IMR-90 (cell line): ENCODE data around the gene KAT2A. TPM values are rescaled to one million over a fixed set of nuclear protein-coding genes. Genes with fewer than 3 reads are reported as not detected.

ENCODE experiments used
- ATAC-seq: fragments of 200-7000 bp; cut with Tn5 transposase; 2 replicates; pipeline ENCODE4 v1.9.1; 2020; ENCODE audit warnings: low read depth, mild to moderate bottlenecking, moderate library complexity
- BruUV-seq: library from RNA; stranded (reverse); fragments of 400-500 nt; replicated peaks from 2 replicates; lab custom pipeline; 2021; lab: Mats Ljungman, UMichigan
- CTCF ChIA-PET: fragments of 300-600 bp; formaldehyde crosslinking; extraction: SDS; loops from one replicate; lab custom pipeline; 2021; ENCODE audit warnings: antibody characterized with exemption; lab: Yijun Ruan, JAX
- POLR2A ChIA-PET: fragments of 300-600 bp; sonication (Branson Sonifier 250); formaldehyde crosslinking; loops from one replicate; lab custom pipeline; 2022; ENCODE audit warnings: antibody characterized with exemption; ENCODE audit not compliant: unreplicated experiment; lab: Charles Lee
- DNase-seq: peaks from one replicate; pipeline ENCODE4 v3.0.0; 2013
- H2AFZ ChIP-seq: replicated peaks from 2 replicates; pipeline ENCODE3; 2013; ENCODE audit warnings: low read length, mild to moderate bottlenecking; ENCODE audit not compliant: poor library complexity
- H2AK5ac ChIP-seq: 2 replicates; pipeline ENCODE4 v1.6.1; 2013; ENCODE audit warnings: low read depth, low read length, inconsistent platforms
- H2AK9ac ChIP-seq: replicated peaks from 2 replicates; pipeline ENCODE3; 2013; ENCODE audit warnings: mild to moderate bottlenecking, low read depth, low read length, moderate library complexity; ENCODE audit not compliant: poor library complexity
- H2BK120ac ChIP-seq: 2 replicates; pipeline ENCODE4 v1.6.1; 2013; ENCODE audit warnings: low read depth, low read length, inconsistent platforms
- H2BK15ac ChIP-seq: 3 replicates; pipeline ENCODE4 v1.6.1; 2013; ENCODE audit warnings: low read depth, low read length, inconsistent platforms
- H2BK20ac ChIP-seq: 2 replicates; pipeline ENCODE4 v1.6.1; 2013; ENCODE audit warnings: low read depth, mild to moderate bottlenecking, inconsistent platforms, low read length, moderate library complexity
- H2BK5ac ChIP-seq: 2 replicates; pipeline ENCODE4 v1.6.1; 2013; ENCODE audit warnings: mild to moderate bottlenecking, low read depth, low read length, inconsistent platforms; ENCODE audit not compliant: poor library complexity, severe bottlenecking
- H3K14ac ChIP-seq: replicated peaks from 2 replicates; pipeline ENCODE4 v1.6.1; 2013; ENCODE audit warnings: low read depth, low read length, inconsistent platforms
- H3K18ac ChIP-seq: 2 replicates; pipeline ENCODE4 v1.6.1; 2013; ENCODE audit warnings: low read depth, low read length, control low read depth
- H3K23ac ChIP-seq: 2 replicates; pipeline ENCODE4 v1.6.1; 2013; ENCODE audit warnings: low read depth, low read length, inconsistent platforms
- H3K27ac ChIP-seq: 2 replicates; pipeline ENCODE4 v1.5.1; 2013; ENCODE audit warnings: mild to moderate bottlenecking, control low read depth, low read length; ENCODE audit not compliant: insufficient read depth
- H3K27me3 ChIP-seq: 2 replicates; pipeline ENCODE4 v1.6.1; 2013; ENCODE audit warnings: low read length; ENCODE audit not compliant: control insufficient read depth, insufficient read depth
- H3K36me3 ChIP-seq: 2 replicates; pipeline ENCODE4 v1.6.1; 2013; ENCODE audit warnings: low read length, mixed read lengths; ENCODE audit not compliant: control insufficient read depth, insufficient read depth
- H3K4ac ChIP-seq: 2 replicates; pipeline ENCODE4 v1.6.1; 2013; ENCODE audit warnings: low read depth, low read length, inconsistent platforms
- H3K4me1 ChIP-seq: 2 replicates; pipeline ENCODE4 v1.6.1; 2013; ENCODE audit warnings: low read length, mixed read lengths; ENCODE audit not compliant: control insufficient read depth, insufficient read depth
- H3K4me2 ChIP-seq: 2 replicates; pipeline ENCODE4 v1.6.1; 2013; ENCODE audit warnings: low read depth, mild to moderate bottlenecking, control low read depth, low read length, moderate library complexity
- H3K4me3 ChIP-seq: 2 replicates; pipeline ENCODE4 v1.5.1; 2013; ENCODE audit warnings: low read depth, mild to moderate bottlenecking, control low read depth, low read length, moderate library complexity; ENCODE audit not compliant: insufficient read depth
- H3K56ac ChIP-seq: 2 replicates; pipeline ENCODE4 v1.6.1; 2013; ENCODE audit warnings: low read length, inconsistent platforms; ENCODE audit not compliant: insufficient read depth; ENCODE audit errors: extremely low read depth
- H3K79me1 ChIP-seq, 2 experiments: 2 replicates each; pipeline ENCODE4 v1.6.1; 2013; ENCODE audit warnings: low read length in 2 of 2, inconsistent platforms in 1 of 2, low read depth in 1 of 2
- H3K9ac ChIP-seq: 2 replicates; pipeline ENCODE4 v1.6.1; 2013; ENCODE audit warnings: low read depth, low read length, control low read depth
- H3K9me1 ChIP-seq: 2 replicates; pipeline ENCODE4 v1.6.1; 2013; ENCODE audit warnings: low read length, inconsistent platforms; ENCODE audit not compliant: insufficient read depth
- H3K9me3 ChIP-seq: 2 replicates; pipeline ENCODE4 v1.6.1; 2013; ENCODE audit warnings: low read length; ENCODE audit not compliant: control insufficient read depth, insufficient read depth
- H4K20me1 ChIP-seq: 2 replicates; pipeline ENCODE4 v1.6.1; 2013; ENCODE audit warnings: low read length, inconsistent platforms; ENCODE audit not compliant: insufficient read depth
- H4K5ac ChIP-seq: 2 replicates; pipeline ENCODE4 v1.6.1; 2013; ENCODE audit warnings: mild to moderate bottlenecking, low read depth, low read length, control low read depth
- H4K8ac ChIP-seq, 2 experiments: 2 replicates each; pipeline ENCODE4 v1.6.1; 2013; ENCODE audit warnings: low read depth in 2 of 2, low read length in 2 of 2, control low read depth in 1 of 2, inconsistent platforms in 1 of 2
- H4K91ac ChIP-seq: 2 replicates; pipeline ENCODE4 v1.6.1; 2013; ENCODE audit warnings: low read depth, low read length, inconsistent platforms; ENCODE audit not compliant: insufficient read depth
- BHLHE40 ChIP-seq: fragments of 150-350 bp; IDR thresholded peaks from 2 replicates; pipeline ENCODE4 v1.6.1; 2016; ENCODE audit warnings: mild to moderate bottlenecking, low read depth, low read length
- CEBPB ChIP-seq: IDR thresholded peaks from 2 replicates; pipeline ENCODE4 v1.6.1; 2012; ENCODE audit warnings: low read depth, low read length, improper control_type of control experiment
- CTCF ChIP-seq: conservative IDR thresholded peaks from 2 replicates; pipeline ENCODE4 v1.5.1; 2012; ENCODE audit warnings: mild to moderate bottlenecking, low read depth, low read length, improper control_type of control experiment
- ELK1 ChIP-seq: fragments of 150-350 bp; IDR thresholded peaks from 2 replicates; pipeline ENCODE4 v1.6.1; 2016; ENCODE audit warnings: low read depth, mild to moderate bottlenecking, low read length, moderate library complexity, borderline replicate concordance
- FOS ChIP-seq: fragments of 150-350 bp; IDR thresholded peaks from 2 replicates; pipeline ENCODE4 v1.6.1; 2016; ENCODE audit warnings: low read depth, low read length
- MAFK ChIP-seq: IDR thresholded peaks from 2 replicates; pipeline ENCODE4 v1.6.1; 2012; ENCODE audit warnings: low read depth, low read length, improper control_type of control experiment
- MAZ ChIP-seq: IDR thresholded peaks from 2 replicates; pipeline ENCODE4 v1.6.1; 2012; ENCODE audit warnings: low read depth, mild to moderate bottlenecking, low read length, improper control_type of control experiment, moderate library complexity, borderline replicate concordance
- MXI1 ChIP-seq: IDR thresholded peaks from 2 replicates; pipeline ENCODE4 v1.6.1; 2012; ENCODE audit warnings: low read depth, mild to moderate bottlenecking, low read length, moderate library complexity, borderline replicate concordance
- POLR2A ChIP-seq: IDR thresholded peaks from 2 replicates; pipeline ENCODE4 v1.6.1; 2012; ENCODE audit warnings: mild to moderate bottlenecking, low read depth, low read length
- RAD21 ChIP-seq: IDR thresholded peaks from 2 replicates; pipeline ENCODE4 v1.6.1; 2012; ENCODE audit warnings: low read length, improper control_type of control experiment
- RCOR1 ChIP-seq: IDR thresholded peaks from 2 replicates; pipeline ENCODE4 v1.6.1; 2012; ENCODE audit warnings: mild to moderate bottlenecking, low read length, improper control_type of control experiment; ENCODE audit not compliant: insufficient replicate concordance
- RFX5 ChIP-seq: IDR thresholded peaks from 2 replicates; pipeline ENCODE4 v1.8.0; 2012; ENCODE audit warnings: low read depth, mild to moderate bottlenecking, low read length, moderate library complexity
- USF2 ChIP-seq: fragments of 150-350 bp; IDR thresholded peaks from 2 replicates; pipeline ENCODE4 v1.6.1; 2017; ENCODE audit warnings: mild to moderate bottlenecking, antibody characterized with exemption, low read length, low read depth
- WGBS, 2 experiments: methylation state at CpG; one replicate each; pipeline versions ENCODE4 v1.1.5 to v1.1.7; 2013; ENCODE audit warnings: missing lambda C conversion rate in 2 of 2; ENCODE audit not compliant: insufficient read length in 1 of 2; ENCODE audit errors: extremely low coverage in 2 of 2; 5-methylcytosine and 5-hydroxymethylcytosine counted together
- dilution Hi-C: fragments of 300-500 bp; cut with HindIII; formaldehyde crosslinking; loops from one replicate; pipeline ENCODE4 v1.14.3; 2018; ENCODE audit warnings: low sequenced_read_pairs; ENCODE audit not compliant: unreplicated experiment
- in situ Hi-C: fragments of 300-500 bp; cut with MboI; formaldehyde crosslinking; loops from 3 replicates; pipeline ENCODE4 v1.14.3; 2019; ENCODE audit warnings: low sequenced_read_pairs, inconsistent platforms, mixed read lengths
- intact Hi-C: fragments of 100-400 bp; cut with micrococcal nuclease; formaldehyde crosslinking; loops from 2 replicates; pipeline ENCODE4 v1.10.0; 2022
- polyA plus RNA-seq, 3 experiments: library from polyadenylated mRNA; depleted of rRNA; stranded (reverse); fragments of >200 nt; gene quantifications; 2 replicates each; pipeline ENCODE4 v1.2.3, GENCODE V29; 2012; ENCODE audit warnings: low replicate concordance in 1 of 3
- total RNA-seq: library from RNA; depleted of rRNA; stranded (reverse); fragments of >200 nt; gene quantifications from 2 replicates; pipeline ENCODE4 v1.2.3, GENCODE V29; 2012

KAT2A gene
- total and polyA plus RNA-seq, 2 of the 4 experiments (the other 2 are of a cell fraction) = 6.3 to 28.2 TPM

DNA sequence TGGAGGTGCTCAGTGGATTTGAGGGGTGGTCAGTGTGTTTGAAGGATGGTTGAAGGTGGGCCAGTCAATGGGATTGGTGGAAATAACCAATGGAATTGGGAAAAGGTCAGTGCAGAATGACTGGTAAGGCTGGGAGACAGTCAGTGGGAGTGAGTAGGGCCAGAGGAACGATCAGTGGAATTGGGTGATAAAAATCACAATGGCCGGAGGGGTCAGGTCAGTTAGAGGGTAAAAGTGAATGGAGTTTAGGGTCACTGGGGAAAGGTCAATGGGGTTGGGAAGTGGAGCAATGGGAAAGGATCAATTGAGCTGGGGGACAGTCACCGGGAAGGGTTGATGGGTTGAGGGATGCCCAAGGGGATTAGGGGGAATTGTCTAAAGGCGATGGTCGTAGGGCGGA is 44.6 kb upstream of the KAT2A start:
- H3K27me3 ChIP-seq = peaks cover 14% of the 10 kb centered on the region
- H3K9me1 ChIP-seq = 0 out of 2 replicates have a peak, but pooled peaks cover 3% of the 10 kb centered on the region
- no peak overlapping the region for H3K14ac ChIP-seq
- POLR2A ChIA-PET = no interaction called here
- no peak overlapping the region for H3K27ac ChIP-seq
- H2BK5ac ChIP-seq = no peak overlapping the region
- in situ Hi-C loops = no loop called here
- H3K56ac ChIP-seq = no peak overlapping the region
- H3K4me3 ChIP-seq = no peak overlapping the region
- H3K4ac ChIP-seq = no peak overlapping the region
- DNase-seq = no peak
- no peak overlapping the region for H4K8ac ChIP-seq
- H2AK5ac ChIP-seq = no peak overlapping the region
- no peak overlapping the region for H2AK9ac ChIP-seq
- no peaks in the 10 kb centered on the region for H4K20me1 ChIP-seq
- no peak overlapping the region for H2AFZ ChIP-seq
- dilution Hi-C loops = no loop called here
- no peak overlapping the region for H2BK120ac ChIP-seq
- H3K18ac ChIP-seq = no peak overlapping the region
- H3K23ac ChIP-seq = no peak overlapping the region
- no peaks in the 10 kb centered on the region for H3K79me1 ChIP-seq
- 73% methylated on average over 2 of the region's 6 CpGs; no CpG with 5 or more reads in 1 of the 2 experiments for WGBS, 2 experiments
- no peak for ATAC-seq
- no peak overlapping the region for H3K4me2 ChIP-seq
- H3K9ac ChIP-seq = no peak overlapping the region
- H3K4me1 ChIP-seq = no peaks in the 10 kb centered on the region; the same call in 1 of the 2 replicates
- H3K9me3 ChIP-seq = no peaks in the 10 kb centered on the region
- intact Hi-C loops = no loop called here
- no peaks in the 10 kb centered on the region for H3K36me3 ChIP-seq
- H2BK15ac ChIP-seq = no peak overlapping the region
- no peak overlapping the region for H2BK20ac ChIP-seq
- H4K5ac ChIP-seq = no peak overlapping the region
- CTCF ChIA-PET = no interaction called here
- BruUV-seq = no TSS peak
- H4K91ac ChIP-seq = no peak overlapping the region
- no peak for TF ChIP-seq CTCF
- TF ChIP-seq RFX5 = no peak
- TF ChIP-seq BHLHE40 = no peak
- no peak for TF ChIP-seq MAZ
- no peak for TF ChIP-seq CEBPB
- TF ChIP-seq FOS = no peak
- TF ChIP-seq RCOR1 = no peak
- TF ChIP-seq POLR2A = no peak
- no peak for TF ChIP-seq USF2
- TF ChIP-seq MAFK = no peak
- no peak for TF ChIP-seq RAD21
- TF ChIP-seq ELK1 = no peak
- TF ChIP-seq MXI1 = no peak
